Activated CD4-positive, alpha-beta T cell treated with anti-CD3 and anti-CD28 coated beads, Interleukin-2, amount 50 U/mL, for 4 hours (primary cell): ENCODE measurements around the gene VPS11.
A peak's percentile ranks its signal among the peaks of the same experiment; 100 is the strongest.
"Not testable (repeated sequence)": the region's sequence is repeated elsewhere in the genome, so short reads cannot be mapped to it uniquely, and the experiment has no call there.

ENCODE experiments used
- DNase-seq, 2 experiments: peaks; one replicate each; pipeline ENCODE4 v3.0.0-alpha.2; 2020

The VPS11 gene

DNA sequence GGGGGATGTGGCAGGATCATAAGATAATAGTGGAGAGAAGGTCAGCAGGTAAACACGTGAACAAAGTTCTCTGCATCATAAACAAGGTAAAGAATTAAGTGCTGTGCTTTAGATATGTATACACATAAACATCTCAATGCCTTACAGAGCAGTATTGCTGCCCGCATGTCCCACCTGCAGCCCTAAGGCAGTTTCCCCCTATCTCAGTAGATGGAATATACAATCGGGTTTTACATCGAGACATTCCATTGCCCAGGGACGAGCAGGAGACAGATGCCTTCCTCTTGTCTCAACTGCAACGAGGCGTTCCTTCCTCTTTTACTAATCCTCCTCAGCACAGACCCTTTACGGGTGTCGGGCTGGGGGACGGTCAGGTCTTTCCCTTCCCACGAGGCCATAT is 28.1 kb upstream of the VPS11 start:
- DNase-seq = not testable (repeated sequence)

DNA sequence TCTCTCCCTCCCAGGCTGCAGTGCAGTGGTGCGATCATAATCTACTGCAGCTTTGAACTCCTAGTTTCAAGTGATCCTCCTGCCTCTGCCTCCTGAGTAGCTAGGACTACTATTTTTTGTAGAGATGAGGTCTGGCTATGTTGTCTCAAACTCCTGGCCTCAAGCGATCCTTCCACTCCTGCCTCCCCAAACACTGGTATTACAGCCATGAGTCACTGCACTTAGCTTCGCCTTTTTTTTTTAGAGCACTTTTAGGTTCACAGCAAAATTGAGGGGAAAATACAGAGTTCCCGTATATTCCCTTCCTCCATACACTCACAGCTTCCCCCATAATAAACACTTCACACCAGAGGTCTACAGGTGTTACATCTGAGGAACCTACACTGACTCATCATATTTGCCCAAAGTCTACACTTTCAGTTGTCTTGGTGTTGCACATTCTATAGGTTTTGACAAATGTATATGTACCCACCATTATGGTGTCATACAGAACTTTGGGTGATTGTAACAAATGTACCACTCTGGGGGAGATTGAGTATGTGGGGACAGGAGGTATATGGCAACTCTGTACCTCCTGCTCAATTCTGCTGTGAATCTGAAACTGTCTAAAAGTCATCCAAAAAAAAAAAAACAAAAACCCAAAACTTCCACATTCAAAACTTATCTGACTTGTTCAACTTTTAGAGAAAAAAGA is 25.6 kb upstream of the VPS11 start:
- DNase-seq = no peak

DNA sequence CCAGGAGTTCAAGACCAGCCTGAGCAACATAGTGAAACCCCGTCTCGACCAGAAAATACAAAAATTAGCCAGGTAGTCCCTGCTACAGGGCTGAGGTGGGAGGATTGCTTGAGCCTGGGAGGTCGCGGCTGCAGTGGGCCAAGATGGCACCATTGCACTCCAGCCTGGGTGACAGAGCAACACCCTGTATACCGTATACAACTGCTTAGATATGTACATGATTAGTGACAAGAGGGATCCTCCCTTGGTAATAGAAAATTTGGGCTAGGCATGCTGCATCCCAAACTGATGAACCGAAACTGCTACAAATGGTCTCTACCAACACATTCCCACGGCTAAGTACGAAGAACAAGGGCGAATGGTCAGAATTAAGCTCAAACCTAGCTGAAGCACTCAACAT is 24.7 kb upstream of the VPS11 start:
- no peak for DNase-seq

DNA sequence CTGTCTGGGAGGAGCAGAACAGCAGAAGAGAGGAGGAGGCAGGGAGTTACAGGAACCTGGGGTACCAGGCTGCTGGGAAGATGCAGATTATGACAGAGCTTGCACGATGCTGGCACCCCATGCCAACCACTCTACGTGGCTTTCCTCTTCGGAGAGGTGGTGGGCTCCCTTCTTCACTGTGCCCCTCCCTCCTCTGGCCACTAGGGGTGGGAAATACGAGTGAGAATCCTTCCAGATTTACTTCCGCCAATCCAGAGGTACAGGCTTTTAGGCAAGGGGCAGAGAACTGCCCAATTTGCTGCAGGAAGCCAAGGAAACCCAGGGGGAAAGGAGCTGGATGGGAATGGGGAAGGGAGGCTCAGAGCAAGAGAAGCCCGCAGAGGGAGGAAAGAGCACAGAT is 22.9 kb upstream of the VPS11 start:
- DNase-seq = no peak

DNA sequence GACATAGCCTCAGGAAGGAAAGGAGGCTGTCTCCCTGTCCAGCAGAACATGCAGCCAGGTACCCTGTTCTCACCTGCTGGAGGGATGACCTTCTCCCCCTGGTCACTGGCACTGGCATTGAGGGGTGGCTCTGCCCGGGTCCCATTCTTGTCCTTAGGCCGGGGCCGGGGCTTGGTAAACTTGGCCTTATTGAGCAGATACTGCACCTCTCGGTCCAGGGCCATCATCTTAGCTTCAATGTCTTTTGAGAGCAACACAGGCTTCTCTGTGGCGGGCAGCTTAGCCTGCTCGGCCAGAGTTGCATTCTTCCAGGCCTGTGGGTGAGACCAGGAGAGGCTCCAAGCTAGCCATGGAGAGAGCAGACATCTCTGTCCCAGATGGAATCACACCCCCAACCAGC is 21.1 kb upstream of the VPS11 start:
- no peak for DNase-seq

DNA sequence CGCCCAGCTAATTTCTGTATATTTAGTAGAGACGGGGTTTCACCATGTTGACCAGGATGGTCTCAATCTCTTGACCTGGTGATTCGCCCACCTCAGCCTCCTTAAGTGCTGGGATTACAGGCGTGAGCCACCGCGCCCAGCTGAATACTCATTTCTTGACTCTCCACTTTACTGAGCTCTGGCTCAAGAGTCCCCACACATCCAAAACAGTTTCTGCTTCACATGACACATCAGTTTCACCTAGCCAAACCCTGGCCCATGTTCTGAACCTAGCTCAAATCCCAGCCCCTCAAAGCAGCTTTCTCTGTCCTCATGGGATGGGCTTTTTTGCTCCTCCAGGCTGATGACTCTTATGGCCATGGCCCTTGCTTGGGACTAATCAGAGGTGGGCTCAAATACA is 20.4 kb upstream of the VPS11 start:
- no peak for DNase-seq

DNA sequence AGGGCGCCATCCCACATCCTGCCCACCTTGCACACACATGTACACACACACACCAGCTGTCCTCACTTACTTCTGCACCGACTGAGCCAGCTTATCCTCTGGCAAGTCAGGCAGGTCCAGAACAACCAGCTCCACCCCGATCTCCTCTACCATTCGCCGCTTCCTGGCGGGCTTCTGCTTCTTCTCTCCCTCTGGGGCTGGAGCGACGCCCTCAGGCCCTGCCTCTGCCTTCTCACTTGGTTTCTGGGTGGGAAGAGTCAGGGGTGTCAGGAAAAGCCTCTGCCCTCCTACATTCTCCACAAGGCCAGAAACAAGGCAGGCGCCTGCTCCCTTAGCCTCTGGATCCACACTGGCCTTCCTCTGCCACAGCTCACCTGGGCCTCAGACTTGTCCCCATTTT is 19.0 kb upstream of the VPS11 start:
- DNase-seq = no peak

DNA sequence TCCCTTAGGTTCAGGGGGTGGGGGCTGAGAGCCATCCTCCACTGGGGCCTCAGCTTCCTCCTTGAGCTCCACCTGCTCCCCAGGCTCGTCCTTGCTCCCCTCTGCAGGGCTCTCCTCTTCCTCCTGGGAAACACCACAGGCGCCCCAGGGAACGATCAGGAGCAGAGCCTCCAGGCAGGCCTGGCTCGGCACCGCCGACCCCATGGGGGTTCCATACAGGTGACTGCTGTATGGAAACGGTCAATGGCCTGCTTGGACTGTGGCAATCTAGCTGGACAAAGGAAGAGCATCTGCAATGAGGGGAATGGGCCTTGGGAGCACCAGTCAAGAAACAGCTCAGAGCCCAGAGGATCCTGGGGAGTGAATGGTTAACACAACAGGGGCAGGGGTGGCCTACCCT is 18.5 kb upstream of the VPS11 start:
- DNase-seq = no peak

DNA sequence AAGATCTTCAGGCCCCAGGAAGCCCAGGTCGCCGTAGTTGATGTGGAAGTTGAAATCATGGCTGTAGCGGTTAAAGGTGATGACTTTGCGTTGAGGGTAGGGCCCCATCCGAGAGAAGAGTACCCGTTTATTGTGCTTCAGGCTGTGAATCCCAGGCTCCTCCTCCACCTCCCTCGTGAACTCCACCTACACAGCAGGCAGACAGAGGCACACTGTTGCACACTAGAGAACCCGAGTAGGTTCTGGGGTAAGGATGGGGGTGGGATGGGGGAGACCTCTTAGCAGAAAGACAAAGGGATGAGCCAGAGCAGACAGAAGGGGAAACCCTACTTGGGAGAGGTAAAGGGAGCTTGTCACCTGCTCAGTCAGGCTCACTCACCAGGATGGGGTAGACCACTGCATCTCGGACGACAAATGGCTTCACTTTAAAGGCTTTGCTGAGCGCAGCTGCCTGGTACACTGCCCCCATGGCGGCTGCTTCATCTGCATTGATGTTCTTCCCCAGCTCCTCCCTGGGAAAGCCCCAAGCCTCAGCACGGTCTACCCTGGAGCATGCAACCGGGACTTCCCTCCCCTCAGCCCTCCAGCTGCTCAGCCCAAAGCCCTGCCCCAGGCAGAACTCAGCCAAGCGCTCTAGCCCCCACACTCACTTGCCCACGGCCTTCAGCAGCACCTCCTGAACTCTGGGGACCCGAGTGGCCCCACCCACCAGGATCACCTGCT is 16.0 kb upstream of the VPS11 start:
- peak in 1 of 2 experiments; percentile 14 for DNase-seq

DNA sequence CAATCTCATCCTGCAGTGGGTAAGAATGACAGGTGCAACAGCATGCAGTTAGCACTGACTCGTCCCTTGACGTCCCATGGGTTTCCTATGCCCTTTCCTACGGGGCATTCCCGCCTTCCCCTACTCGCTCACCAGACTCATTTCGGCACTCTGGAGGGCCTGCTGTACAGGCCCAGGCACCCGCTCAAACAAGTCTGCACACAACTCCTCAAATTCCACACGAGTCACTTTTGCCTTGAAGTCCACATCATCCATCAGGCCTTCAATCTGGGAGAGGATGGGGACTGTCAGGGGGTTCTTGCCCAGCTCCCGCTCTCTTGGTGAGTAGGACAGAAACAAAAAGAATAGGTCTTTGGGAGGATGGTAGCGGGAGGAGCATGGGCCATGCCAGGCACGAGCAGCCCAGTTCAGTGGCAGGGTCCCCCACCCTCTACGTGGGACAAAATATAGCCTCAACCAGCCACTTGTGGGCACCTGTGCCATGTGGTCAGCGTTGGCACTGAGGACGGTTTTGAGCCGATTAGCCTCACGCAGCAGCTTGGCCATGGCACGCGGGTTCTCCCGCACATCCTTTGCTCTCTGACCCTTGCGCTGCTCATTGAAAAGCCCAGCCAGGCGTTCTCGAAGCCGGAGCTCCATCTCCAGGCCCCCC is 15.3 kb upstream of the VPS11 start:
- no peak for DNase-seq

DNA sequence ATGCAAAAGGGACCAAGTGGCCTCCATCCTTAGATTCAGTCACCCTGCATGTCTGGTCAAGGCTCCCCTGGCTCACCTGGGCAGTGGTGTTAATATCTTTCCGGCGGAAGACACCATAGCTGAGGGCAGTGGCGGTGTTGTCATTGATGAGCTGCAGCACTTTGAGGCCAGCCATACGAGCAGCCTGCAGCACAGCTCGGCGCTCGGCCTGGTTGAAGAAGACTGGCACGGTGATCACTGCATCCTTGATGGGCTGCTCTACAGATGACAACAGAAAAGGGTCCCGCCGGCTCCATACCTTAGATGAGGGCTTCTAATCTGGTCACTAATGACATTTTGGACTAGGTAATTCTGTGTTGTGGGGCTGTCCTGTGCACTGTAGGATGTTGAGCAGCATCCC is 13.2 kb upstream of the VPS11 start:
- DNase-seq = no peak

DNA sequence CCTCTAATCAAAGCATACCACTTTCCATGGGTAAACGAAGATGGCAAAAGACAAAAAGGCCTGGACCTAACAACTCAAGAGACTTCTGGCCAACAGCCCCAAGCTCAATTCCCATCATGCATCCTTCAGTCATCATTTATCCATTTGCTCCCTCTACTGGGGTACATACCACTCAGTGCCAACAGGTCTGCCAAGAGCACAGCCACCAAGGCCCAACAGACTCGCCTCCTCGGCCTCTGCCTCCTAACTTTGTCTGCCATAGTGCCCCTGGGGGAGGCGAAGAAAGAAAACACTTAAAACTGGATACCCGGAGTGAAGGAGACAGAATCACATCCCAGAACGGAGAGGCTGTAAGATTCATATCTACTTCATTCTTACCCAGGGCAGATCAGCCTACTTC is 11.7 kb upstream of the VPS11 start:
- no peak for DNase-seq

DNA sequence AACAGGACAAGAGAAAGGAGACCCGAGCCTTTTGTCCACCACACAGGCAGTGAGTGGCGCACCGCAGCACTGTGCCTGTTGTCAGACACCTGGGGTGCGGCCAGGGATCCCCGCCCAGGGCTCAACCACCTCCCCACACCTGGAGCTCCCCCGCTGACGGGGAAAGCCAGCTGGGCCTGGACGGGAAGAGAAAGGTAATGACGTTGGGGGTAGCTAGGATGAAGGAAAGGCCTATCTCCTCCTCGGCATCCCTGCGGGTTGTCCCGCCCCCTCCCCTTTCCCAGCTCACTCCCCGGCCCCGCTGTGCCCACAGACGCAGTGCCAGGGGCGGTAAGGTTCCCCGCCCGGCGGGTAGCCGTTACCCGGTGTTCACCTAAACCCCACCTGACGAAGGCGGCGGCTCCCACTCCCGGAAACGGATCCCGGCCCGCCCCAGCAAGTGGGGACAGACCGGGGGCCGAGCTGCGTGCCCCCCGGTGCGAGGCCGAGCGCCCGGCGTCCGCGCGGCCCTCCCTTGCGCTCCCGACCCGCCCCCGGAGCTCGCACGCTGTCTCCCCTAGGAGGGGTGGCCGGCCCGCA is 11.1 kb upstream of the VPS11 start:
- peak; percentile 21 to 25 for DNase-seq

DNA sequence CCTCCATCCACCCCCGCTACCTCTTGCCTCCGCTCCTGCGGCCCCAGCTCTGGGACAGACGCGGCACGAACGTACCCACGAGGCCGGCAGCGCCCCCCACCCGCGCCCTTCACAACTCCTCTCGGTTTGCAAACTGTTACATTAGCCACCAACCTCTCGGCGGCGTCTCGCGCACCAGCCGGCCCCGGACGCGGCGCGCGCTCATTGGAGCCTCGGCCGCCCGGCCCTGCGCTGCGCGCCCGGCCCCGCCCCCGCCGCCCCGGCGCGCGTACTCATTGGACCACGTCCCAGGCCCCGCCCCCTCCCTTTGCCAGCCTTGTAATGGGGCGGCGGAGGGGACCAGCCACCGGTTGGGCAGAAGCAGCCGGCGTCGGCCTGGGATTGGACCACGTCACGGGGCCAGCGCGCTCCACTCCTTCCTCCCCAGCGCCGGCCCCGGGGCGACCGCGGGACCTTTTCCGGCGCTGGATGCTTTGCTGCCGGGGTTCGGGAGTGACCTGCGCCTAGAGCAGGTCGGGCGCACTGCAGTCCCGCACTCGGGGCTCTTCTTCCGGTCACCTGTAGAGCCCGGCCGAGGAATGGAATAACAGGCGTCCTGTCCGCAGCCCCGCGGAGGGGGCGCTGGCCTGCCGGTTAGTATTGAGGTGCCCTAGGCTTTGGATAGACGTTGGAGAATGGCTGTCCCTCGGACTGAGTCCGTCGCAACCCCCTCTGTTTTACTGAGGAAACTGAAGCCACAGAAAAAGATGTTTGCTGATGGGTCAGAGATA is 10.4 kb upstream of the VPS11 start, which contains the start of gene HYOU1:
HYOU1 (minus strand) TSS at position 206 of the 770 bp plus-strand sequence. CDS start 1,045 bp downstream, outside the sequence.
- DNase-seq = peak; percentile 97 to 98

DNA sequence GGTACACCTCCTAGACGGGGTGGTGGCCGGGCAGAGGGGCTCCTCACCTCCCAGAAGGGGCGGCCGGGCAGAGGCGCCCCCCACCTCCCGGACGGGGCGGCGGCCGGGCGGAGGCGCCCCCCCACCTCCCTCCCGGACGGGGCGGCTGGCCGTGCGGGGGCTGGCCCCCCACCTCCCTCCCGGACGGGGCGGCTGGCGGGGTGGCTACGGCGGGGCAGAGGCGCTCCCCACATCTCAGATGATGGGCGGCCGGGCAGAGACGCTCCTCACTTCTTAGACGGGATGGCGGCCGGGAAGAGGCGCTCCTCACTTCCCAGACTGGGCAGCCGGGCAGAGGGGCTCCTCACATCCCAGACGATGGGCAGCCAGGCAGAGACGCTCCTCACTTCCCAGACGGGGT is 8.5 kb upstream of the VPS11 start:
- not testable (repeated sequence) for DNase-seq

DNA sequence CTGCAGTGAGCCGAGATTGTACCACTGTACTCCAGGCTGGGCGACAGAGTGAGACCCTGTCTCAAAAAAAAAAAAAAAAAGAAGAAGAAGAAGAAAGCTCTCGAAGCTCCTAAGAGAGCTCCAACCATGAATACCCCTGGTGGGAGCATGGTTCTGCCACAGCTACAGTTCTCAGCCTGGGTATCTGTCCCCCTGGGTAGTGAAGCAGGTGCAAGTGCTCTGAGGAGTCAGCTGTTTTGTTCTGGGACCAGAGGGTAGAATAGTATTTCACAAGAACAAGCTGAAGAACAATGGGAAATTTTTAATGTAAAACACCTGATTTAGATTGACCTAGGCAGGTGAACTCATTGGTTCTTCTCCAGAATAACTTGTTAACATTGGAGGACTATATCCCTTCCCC is 6.4 kb upstream of the VPS11 start:
- no peak for DNase-seq

DNA sequence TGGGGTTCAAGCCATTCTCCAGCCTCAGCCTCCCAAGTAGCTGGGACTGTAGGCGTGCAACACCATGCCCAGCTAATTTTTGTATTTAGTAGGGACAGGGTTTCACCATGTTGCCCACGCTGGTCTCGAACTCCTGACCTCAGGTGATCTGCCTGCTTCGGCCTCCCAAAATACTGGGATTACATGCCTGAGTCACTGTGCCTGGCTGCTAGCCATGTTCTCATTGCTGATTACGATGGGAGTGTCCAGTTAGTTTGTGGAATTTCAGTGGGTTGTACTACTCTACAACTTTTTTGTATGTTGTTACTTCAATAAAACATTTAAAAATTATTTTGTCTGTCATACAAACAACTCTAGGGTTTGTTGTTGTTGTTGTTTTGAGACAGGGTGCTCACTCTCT is 4.8 kb upstream of the VPS11 start:
- no peak for DNase-seq

DNA sequence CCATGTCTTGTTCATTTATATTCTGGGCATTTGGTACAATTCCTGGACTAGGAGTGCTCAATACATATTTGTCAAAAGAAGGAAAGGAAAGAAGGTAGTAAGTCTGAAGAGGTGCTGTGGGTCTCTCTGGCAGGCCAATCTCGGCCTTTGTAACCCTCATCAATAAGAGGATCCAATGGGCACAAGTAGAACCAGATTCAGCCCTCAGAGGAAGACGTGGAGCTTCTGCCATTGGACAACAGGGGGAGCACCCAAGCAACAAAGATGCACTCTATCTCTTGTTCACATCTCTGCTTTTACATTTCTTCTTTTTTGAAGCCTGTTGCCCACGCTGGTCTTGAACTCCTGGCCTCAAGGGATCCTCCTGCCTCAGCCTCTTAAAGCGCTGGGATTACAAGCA is 2.2 kb upstream of the VPS11 start:
- peak; percentile 35 to 36 for DNase-seq

DNA sequence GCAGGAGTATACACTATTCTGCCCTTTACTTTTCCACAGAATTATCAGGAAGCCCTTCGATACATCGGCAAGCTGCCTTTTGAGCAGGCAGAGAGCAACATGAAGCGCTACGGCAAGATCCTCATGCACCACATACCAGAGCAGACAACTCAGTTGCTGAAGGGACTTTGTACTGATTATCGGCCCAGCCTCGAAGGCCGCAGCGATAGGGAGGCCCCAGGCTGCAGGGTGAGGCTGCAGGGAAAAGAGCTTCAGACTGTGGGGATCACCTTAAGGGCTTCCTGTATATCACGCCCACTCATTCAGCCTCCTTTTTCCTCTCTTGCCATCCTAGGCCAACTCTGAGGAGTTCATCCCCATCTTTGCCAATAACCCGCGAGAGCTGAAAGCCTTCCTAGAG is 10.2 kb downstream of the VPS11 start:
- no peak for DNase-seq

DNA sequence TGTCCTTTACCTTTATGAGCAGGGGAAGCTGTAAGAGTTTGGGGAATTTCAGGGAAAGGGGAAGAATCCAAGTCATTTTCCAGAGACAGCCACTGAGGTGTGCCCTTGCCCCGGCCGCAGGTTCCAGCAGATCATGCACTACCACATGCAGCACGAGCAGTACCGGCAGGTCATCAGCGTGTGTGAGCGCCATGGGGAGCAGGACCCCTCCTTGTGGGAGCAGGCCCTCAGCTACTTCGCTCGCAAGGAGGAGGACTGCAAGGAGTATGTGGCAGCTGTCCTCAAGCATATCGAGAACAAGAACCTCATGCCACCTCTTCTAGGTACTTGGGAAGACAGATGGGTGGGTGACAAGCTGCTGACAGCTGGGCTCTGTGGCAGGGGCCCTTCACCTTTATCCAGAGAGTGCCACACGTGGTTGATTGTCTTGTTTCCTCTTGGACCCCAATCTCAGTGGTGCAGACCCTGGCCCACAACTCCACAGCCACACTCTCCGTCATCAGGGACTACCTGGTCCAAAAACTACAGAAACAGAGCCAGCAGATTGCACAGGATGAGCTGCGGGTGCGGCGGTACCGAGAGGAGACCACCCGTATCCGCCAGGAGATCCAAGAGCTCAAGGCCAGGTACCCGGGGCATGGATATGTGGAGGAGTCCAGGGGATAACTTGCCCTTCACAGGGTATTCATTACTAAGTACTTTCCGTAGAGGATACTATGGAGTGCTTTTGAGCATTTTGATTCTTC is 11.2 kb downstream of the VPS11 start:
- DNase-seq = no peak

DNA sequence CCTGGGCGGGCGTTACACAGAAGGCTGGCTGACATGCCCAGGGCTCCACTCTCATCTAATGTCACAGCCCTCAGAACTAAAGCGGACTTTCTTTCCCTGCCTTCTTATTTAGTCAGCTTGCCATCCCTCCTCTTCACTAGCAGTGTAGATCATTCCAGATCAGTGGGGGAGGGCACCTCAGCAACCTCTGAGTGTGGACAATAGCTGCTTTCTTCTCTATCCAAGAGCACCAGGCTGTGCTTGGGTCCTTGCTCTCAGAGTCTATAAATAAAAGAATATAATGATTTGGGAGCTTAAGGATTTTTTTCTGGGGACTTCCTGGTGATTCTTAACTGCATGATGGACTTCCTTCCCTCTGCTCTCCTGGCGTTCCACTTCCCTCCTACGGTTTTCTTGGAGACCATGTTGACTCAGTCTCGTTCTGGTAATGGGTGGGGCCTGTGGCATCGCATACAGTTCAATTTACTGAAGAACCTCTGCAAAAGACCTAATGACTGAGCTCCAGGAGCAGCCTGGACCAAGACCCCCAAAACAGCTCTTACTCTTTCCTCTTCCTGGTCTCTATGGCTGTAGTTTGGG is 14.2 kb downstream of the VPS11 start:
- no peak for DNase-seq
